AG04450 (cell line): Measurements from ENCODE around the gene FAM219A. TPM values are rescaled to one million over a fixed set of nuclear protein-coding genes. Genes with fewer than 3 reads are reported as not detected.

ENCODE experiments used
- CTCF ChIA-PET: fragments of 300-600, 350-600 bp; formaldehyde crosslinking; extraction: SDS; loops from one replicate; lab custom pipeline; 2022; ENCODE audit warnings: antibody characterized with exemption, inconsistent platforms; lab: Charles Lee
- POLR2A ChIA-PET: fragments of 350-600 bp; formaldehyde crosslinking; extraction: SDS; loops from one replicate; lab custom pipeline; 2021; ENCODE audit warnings: antibody characterized with exemption, inconsistent platforms; lab: Yijun Ruan, JAX
- DNase-seq: peaks from one replicate; pipeline ENCODE4 v3.0.0-alpha.2; 2011; ENCODE audit warnings: low read depth, low spot score
- H3K27ac ChIP-seq: one replicate; pipeline ENCODE4 v1.5.1; 2012; ENCODE audit warnings: low read depth, low read length, control low read depth
- H3K27me3 ChIP-seq: one replicate; pipeline ENCODE4 v1.6.0; 2012; ENCODE audit warnings: low read length; ENCODE audit not compliant: control insufficient read depth, insufficient read depth
- H3K4me3 ChIP-seq: 2 replicates; pipeline ENCODE4 v1.5.1; 2011; ENCODE audit warnings: mild to moderate bottlenecking, low read depth, low read length, control low read depth
- H3K9me3 ChIP-seq: 2 replicates; pipeline ENCODE4 v1.5.1; 2012; ENCODE audit warnings: low read length; ENCODE audit not compliant: control insufficient read depth, insufficient read depth
- CTCF ChIP-seq: IDR thresholded peaks from 2 replicates; pipeline ENCODE4 v1.5.1; 2011; ENCODE audit warnings: low read depth, low read length, control low read depth, inconsistent platforms
- polyA plus RNA-seq: library from polyadenylated mRNA; depleted of rRNA; stranded (reverse); fragments of >200 nt; gene quantifications from 2 replicates; pipeline ENCODE4 v1.2.3, GENCODE V29; 2011

The FAM219A gene
- polyA plus RNA-seq, 1 experiment, result 8.0 TPM

- no peak for DNase-seq
- no peak overlapping the region for H3K27ac ChIP-seq
- TF ChIP-seq CTCF, result no peak
- ChIA-PET CTCF (interaction anchor here (0.6 to 2.1 kb wide), 4 partner anchors 10 to 163 kb away, joined by 4 to 9 read pairs (median 6); no protein-coding TSS in a partner anchor), POLR2A (no interaction called here)
- peaks cover 15% of the 10 kb centered on the region for H3K27me3 ChIP-seq
- no peaks in the 10 kb centered on the region for H3K9me3 ChIP-seq
- H3K4me3 ChIP-seq, result no peak overlapping the region
These were observed 5.5 kb upstream of the FAM219A start for GRCh38 chr9:34463901-34464232.

GRCh38 chr9:34463098-34463900 is 4.9 kb upstream of the FAM219A start:
- no peak for DNase-seq
- Histone ChIP-seq H3K9me3 (no peaks in the 10 kb centered on the region), H3K4me3 (no peak overlapping the region), H3K27me3 (peaks cover 15% of the 10 kb centered on the region), H3K27ac (no peak overlapping the region)
- CTCF ChIA-PET, result interaction anchor here (0.6 to 2.1 kb wide), 6 partner anchors 9 to 162 kb away, joined by 3 to 9 read pairs (median 6); no protein-coding TSS in a partner anchor
- POLR2A ChIA-PET, result no interaction called here
- TF ChIP-seq CTCF, result no peak

- peaks cover 9% of the 10 kb centered on the region for H3K27me3 ChIP-seq
- DNase-seq, result no peak
- CTCF ChIA-PET, result interaction anchor here (2.1 kb wide), 1 partner anchor 56 kb away, joined by 7 read pairs; no protein-coding TSS in a partner anchor
- H3K27ac ChIP-seq, result no peak overlapping the region
- no peaks in the 10 kb centered on the region; the same call in 1 of the 2 replicates for H3K9me3 ChIP-seq
- TF ChIP-seq CTCF, result no peak
- H3K4me3 ChIP-seq, result no peak overlapping the region
- POLR2A ChIA-PET, result no interaction called here
These were observed 1.6 kb upstream of the FAM219A start for GRCh38 chr9:34459941-34460340.

GRCh38 chr9:34459356-34459755 is 986 bp upstream of the FAM219A start:
- H3K27ac ChIP-seq, result no peak overlapping the region
- H3K27me3 ChIP-seq, result peaks cover 9% of the 10 kb centered on the region
- H3K4me3 ChIP-seq, result no peak overlapping the region
- no peaks in the 10 kb centered on the region; the same call in 1 of the 2 replicates for H3K9me3 ChIP-seq
- no peak for DNase-seq
- no peak for TF ChIP-seq CTCF
- CTCF ChIA-PET, result interaction anchor here (2.1 kb wide), 1 partner anchor 56 kb away, joined by 7 read pairs; no protein-coding TSS in a partner anchor
- POLR2A ChIA-PET, result no interaction called here

GRCh38 chr9:34458959-34459340 is 580 bp upstream of the FAM219A start:
- H3K9me3 ChIP-seq, result no peaks in the 10 kb centered on the region; the same call in 1 of the 2 replicates
- DNase-seq, result no peak
- H3K4me3 ChIP-seq, result peak overlapping the region; percentile 57
- POLR2A ChIA-PET, result interaction anchor here (0.6 kb wide), 1 partner anchor 12 kb away, joined by 3 read pairs; no protein-coding TSS in a partner anchor
- peaks cover 9% of the 10 kb centered on the region for H3K27me3 ChIP-seq
- H3K27ac ChIP-seq, result no peak overlapping the region
- CTCF ChIA-PET, result interaction anchor here (2.1 kb wide), 1 partner anchor 55 kb away, joined by 7 read pairs; no protein-coding TSS in a partner anchor
- TF ChIP-seq CTCF, result no peak
